RWPE1 (cell line): ENCODE data around the gene SCYGR5.
"Not testable (repeated sequence)": the region's sequence is repeated elsewhere in the genome, so short reads cannot be mapped to it uniquely, and the experiment has no call there.

ENCODE experiments used
- CTCF ChIA-PET: fragments of 350-600 bp; sonication (Branson Sonifier 250); formaldehyde crosslinking; extraction: SDS; loops from one replicate; lab custom pipeline; 2021; lab: Yijun Ruan, JAX
- POLR2A ChIA-PET: fragments of 400-600 bp; formaldehyde crosslinking; extraction: SDS; loops from one replicate; lab custom pipeline; 2020; ENCODE audit warnings: antibody characterized with exemption; ENCODE audit not compliant: low non-redundant PET; lab: Yijun Ruan, JAX
- DNase-seq: peaks from one replicate; pipeline ENCODE4 v3.0.0; 2012; ENCODE audit warnings: low spot score
- H3K27ac ChIP-seq: fragments of 450-650 bp; 2 replicates; pipeline ENCODE4 v1.5.1; 2017
- TF ChIP-seq, protein P1 (sequence below): fragments of 450-650 bp; conservative IDR thresholded peaks from 2 replicates; pipeline ENCODE4 v1.5.1; 2017; ENCODE audit warnings: low read depth, mild to moderate bottlenecking

The SCYGR5 gene

DNA sequence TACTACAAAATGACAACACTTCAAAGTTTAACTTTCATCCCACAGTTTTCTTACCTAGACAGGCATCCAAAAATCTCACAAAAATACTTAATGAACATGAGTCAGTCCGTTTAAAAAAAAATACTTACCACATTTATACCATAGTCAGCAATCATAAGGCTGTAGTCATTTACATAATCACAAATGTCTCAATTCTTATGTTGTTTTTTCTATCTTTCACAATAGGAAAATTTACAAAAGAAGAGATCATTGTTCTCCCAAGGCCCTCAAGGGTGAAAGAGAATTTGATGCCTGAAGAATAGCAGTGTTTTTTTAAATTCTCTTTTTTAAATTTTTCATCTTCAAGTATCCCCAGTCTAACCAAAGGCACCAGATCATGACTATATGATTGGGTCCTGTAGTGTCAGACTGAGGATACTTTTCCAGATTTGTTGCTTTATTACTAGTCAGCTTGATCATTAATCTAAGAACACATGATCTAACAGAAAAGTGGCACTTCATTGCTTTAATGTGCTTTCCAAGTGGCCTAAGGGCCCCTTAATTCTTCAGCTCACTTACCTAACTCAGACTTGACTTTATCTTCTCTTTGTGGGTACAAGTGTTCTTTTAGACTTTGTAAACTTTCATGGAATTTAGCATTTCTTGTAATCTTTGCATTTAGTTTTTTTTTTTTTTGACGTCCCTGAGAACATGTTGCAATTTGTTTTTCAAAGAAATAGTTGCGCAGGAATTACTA lies 4.7 kb downstream of the SCYGR5 start:
- ChIA-PET POLR2A (no interaction called here), CTCF (no interaction called here)
- DNase-seq: no peak
- TF ChIP-seq, protein P1, sequence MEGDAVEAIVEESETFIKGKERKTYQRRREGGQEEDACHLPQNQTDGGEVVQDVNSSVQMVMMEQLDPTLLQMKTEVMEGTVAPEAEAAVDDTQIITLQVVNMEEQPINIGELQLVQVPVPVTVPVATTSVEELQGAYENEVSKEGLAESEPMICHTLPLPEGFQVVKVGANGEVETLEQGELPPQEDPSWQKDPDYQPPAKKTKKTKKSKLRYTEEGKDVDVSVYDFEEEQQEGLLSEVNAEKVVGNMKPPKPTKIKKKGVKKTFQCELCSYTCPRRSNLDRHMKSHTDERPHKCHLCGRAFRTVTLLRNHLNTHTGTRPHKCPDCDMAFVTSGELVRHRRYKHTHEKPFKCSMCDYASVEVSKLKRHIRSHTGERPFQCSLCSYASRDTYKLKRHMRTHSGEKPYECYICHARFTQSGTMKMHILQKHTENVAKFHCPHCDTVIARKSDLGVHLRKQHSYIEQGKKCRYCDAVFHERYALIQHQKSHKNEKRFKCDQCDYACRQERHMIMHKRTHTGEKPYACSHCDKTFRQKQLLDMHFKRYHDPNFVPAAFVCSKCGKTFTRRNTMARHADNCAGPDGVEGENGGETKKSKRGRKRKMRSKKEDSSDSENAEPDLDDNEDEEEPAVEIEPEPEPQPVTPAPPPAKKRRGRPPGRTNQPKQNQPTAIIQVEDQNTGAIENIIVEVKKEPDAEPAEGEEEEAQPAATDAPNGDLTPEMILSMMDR: no peak
- H3K27ac ChIP-seq: no peak overlapping the region

DNA sequence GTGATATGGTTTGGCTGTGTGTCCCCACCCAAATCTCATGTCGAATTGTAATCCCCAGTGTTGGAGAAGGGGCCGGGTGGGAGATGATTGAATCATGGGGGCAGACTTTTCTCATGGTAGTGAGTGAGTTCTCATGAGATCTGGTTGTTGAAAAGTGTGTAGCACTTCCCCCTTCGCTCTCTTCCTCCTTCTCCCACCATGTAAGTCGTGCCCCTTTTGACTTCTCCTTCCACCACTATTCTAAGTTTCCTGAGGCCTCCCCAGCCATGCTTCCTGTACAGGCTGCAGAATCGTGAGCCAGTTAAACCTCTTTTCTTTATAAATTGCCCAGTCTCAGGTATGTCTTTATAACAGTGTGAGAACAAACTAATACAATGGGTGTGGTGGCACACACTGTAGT lies 7.0 kb downstream of the SCYGR5 start:
- CTCF ChIA-PET, H3K27ac ChIP-seq, DNase-seq, POLR2A ChIA-PET: not testable (repeated sequence)

DNA sequence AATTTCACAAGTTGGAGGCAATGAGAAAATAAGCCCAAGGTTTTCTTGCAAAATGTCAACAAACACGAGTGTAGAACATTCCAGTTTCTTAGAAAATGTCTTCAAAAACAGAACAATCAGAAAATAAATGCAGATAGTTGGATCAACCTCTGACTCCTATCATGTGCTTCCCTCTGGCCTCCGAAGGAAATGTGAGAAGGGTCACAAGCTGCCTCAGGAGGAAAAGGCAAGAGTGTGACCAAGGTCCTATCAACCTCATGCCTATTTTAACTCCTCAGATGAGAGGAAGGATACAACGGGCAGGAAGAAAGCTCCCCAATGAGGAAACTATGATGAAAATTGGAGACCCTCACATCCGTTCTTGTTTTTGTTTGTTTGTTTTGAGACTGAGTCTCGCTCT lies 7.9 kb downstream of the SCYGR5 start:
- ChIA-PET CTCF (interaction anchor here (0.6 kb wide), 1 partner anchor 1373 kb away, joined by 3 read pairs; no protein-coding TSS in a partner anchor), POLR2A (no interaction called here)
- TF ChIP-seq, protein P1: no peak
- DNase-seq: no peak
- H3K27ac ChIP-seq: no peak overlapping the region

DNA sequence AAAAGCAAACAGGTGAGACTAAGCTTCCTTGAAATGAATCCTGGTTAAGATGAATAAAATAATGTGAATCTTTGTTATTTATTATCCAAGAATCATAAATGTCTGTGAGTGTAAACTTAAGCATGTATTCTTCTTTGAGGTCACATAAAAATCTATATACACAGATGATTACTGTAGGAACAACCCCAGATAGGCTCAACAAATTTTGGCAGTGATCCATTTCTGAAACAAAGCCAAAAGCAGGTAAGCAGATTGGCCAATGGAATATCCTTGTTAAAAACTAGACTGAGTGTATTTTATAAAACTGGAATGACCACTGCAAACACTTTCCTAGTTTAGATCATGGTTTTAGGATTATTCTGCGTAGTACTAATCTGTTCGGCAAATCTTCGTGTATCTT lies 11.3 kb downstream of the SCYGR5 start:
- no peak for DNase-seq
- TF ChIP-seq, protein P1: no peak
- no peak overlapping the region for H3K27ac ChIP-seq
- CTCF ChIA-PET: no interaction called here
- POLR2A ChIA-PET: no interaction called here

DNA sequence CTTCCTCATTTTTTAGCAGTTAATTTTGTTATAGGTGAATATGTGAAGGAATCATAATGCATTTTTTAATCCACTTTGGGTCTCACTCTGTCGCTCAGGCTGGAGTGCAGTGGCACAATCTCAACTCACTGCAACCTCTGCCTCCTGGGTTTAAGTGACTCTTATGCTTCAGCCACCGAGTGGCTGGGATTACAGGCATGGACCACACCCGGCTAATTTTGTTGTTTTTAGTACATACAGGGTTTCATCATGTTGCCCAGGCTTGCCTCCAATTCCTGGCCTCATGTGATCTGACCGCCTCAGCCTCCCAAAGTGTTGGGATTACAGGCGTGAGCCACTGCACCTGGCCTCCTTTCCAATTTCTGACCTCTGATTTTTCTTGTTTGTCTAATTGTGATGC lies 17.7 kb downstream of the SCYGR5 start:
- TF ChIP-seq, protein P1: no peak

DNA sequence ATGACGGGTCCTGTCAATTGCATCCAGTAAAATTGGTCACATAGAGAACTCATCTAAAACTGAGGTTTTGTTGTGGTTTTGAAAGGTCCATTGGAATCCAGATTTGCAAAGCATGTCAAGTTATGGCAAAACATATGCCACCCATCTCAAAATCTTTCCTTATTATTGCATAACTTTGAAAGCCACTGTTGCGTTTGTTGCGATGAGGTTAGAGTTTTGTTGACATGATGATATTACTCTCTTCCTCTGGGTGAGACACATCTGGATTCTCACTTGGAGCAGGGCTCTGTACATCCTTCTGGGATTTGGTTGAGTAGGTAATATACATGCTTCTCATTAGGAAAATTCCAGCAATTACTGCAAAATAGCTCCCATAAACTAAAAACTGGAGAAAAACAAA lies 20.6 kb downstream of the SCYGR5 start:
- TF ChIP-seq, protein P1: no peak
- no peak overlapping the region for H3K27ac ChIP-seq
- no peak for DNase-seq
- ChIA-PET POLR2A (no interaction called here), CTCF (no interaction called here)

More for the DNA sequence above, 17.7 kb downstream of the SCYGR5 start:
- no peak overlapping the region for H3K27ac ChIP-seq
- no peak for DNase-seq
- ChIA-PET POLR2A (no interaction called here), CTCF (no interaction called here)

DNA sequence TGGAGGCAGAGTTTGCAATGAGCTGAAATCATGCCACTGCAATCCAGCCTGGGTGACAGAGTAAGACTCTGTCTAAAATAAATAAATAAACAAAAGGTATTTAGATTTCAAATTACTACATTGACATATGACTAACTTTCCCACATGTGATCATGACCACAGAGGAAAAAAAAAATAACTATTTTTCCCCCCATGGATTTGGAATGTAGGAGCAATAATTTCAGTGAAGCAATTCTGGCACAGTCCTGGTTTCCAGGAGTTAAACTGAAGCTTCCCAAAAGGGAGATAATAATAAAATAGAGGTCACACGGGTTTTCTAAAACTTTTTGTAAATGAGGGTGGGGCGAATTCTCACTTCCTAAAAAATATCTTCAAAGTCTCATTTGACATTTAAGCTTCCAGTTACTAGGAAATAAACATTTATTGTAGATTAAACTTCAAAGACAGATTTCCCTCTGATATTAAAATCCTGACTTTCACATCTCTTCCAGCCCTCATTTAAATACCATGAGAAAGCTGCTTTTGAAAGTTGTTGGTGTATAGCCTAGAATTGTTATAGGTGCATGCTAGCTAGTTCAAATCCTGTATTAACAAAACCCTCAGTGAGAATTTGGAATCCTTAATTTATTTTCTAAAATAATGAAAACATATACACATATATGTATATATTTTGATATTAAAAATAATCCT lies 30.5 kb downstream of the SCYGR5 start:
- ChIA-PET POLR2A (no interaction called here), CTCF (no interaction called here)
- H3K27ac ChIP-seq: no peak overlapping the region
- no peak for DNase-seq
- TF ChIP-seq, protein P1: no peak
